ENCODE results near the gene PDE11A. TPM values are rescaled to one million over a fixed set of nuclear protein-coding genes. Genes with fewer than 3 reads are reported as not detected.

Gene PDE11A
- total and polyA plus RNA-seq, 2 of the 8 experiments (the other 6 are each of a cell fraction or from before 2014, with no cell fraction given) = 0.19 to 0.23 TPM

- WGBS, 2 experiments (ENCODE audit: extremely low coverage in 1 of 2, insufficient coverage in 1 of 2, insufficient read length in 1 of 2, insufficient replicate concordance in 2 of 2, low coverage in 1 of 2, low lambda C conversion rate in 2 of 2, missing lambda C conversion rate in 1 of 2) = 81% methylated on average over 1 of the region's 1 CpG; no CpG with 5 or more reads in 1 of the 2 experiments
- CTCF ChIA-PET (ENCODE audit: partially characterized antibody) = interaction anchor here (1.1 to 1.2 kb wide), 3 partner anchors 14 to 290 kb away, joined by 3 read pairs; no protein-coding TSS in a partner anchor
- peaks cover 0 to 1% (median 0%) of the 10 kb centered on the region in 4 experiments; a peak in 1 of 7 replicates for H3K27me3 ChIP-seq (replicated peaks in 1 of 4; ENCODE audit: control insufficient read depth in 3 of 4, extremely low read depth in 1 of 4, insufficient read depth in 3 of 4, low read length in 3 of 4)
Measured at GRCh38 chr2:178117725-178118124, 45.1 kb upstream of the PDE11A start.

More at GRCh38 chr2:178117725-178118124, 45.1 kb upstream of the PDE11A start:
- Histone ChIP-seq H4K5ac (ENCODE audit: insufficient read length, low read depth, low read length) (no peak overlapping the region), H2AK5ac (ENCODE audit: low read depth, low read length) (no peak overlapping the region), H3K36me3 (ENCODE audit: control insufficient read depth in 2 of 4, insufficient read depth in 4 of 4, low read length in 3 of 4) (no peaks in the 10 kb centered on the region), H2BK120ac (replicated peaks; ENCODE audit: low read depth, low read length) (no peak overlapping the region), H3K23ac (ENCODE audit: insufficient read length) (no peak overlapping the region), H3K14ac (ENCODE audit: insufficient read length) (no peak overlapping the region), H3K9me3 (ENCODE audit: insufficient read depth in 2 of 2, low read depth in 1 of 2, low read length in 1 of 2) (no peaks in the 10 kb centered on the region), H3K27ac (ENCODE audit: low read depth, low read length) (no peak overlapping the region), H3K4ac (replicated peaks; ENCODE audit: insufficient read length, low read depth, low read length) (no peak overlapping the region), H4K8ac (ENCODE audit: extremely low read depth, insufficient read depth, low read length) (no peak overlapping the region), H2AFZ (ENCODE audit: low read length) (no peak overlapping the region), H3K79me1 (ENCODE audit: low read depth, low read length) (no peaks in the 10 kb centered on the region), H4K20me1 (replicated peaks in 1 of 2; ENCODE audit: control insufficient read depth in 1 of 2, insufficient read depth in 2 of 2, low read length in 2 of 2) (no peaks in the 10 kb centered on the region), H2BK12ac (ENCODE audit: low read depth, low read length) (no peak overlapping the region), H2BK15ac (ENCODE audit: low read length) (no peak overlapping the region), H3K23me2 (ENCODE audit: low read depth, low read length) (peaks cover 3% of the 10 kb centered on the region; the same call in 1 of the 2 replicates), H2BK5ac (ENCODE audit: low read depth, low read length) (no peak overlapping the region), H3K4me1 (replicated peaks in 1 of 4; ENCODE audit: control insufficient read depth in 3 of 4, insufficient read depth in 4 of 4, low read length in 3 of 4) (peaks cover 0 to 4% (median 0%) of the 10 kb centered on the region in 4 experiments; a peak in 1 of 7 replicates), H3K18ac (ENCODE audit: extremely low read depth, low read length) (no peak overlapping the region), H3K4me2 (ENCODE audit: insufficient read depth in 1 of 2, low read depth in 2 of 2, low read length in 2 of 2) (no peak overlapping the region), H2BK20ac (ENCODE audit: low read length) (no peak overlapping the region), H3K56ac (replicated peaks; ENCODE audit: insufficient read length, low read depth, low read length) (no peak overlapping the region), H4K91ac (replicated peaks; ENCODE audit: insufficient read length, low read length) (no peak overlapping the region), H3K79me2 (ENCODE audit: control insufficient read depth in 1 of 2, insufficient read depth in 2 of 2, low read length in 2 of 2) (peaks cover 0 to 3% of the 10 kb centered on the region in 2 experiments; a peak in 1 of 4 replicates), H3K4me3 (ENCODE audit: extremely low read depth in 1 of 4, insufficient read depth in 2 of 4, low read depth in 3 of 4, low read length in 4 of 4) (no peak overlapping the region), H3K9ac (replicated peaks in 1 of 4; ENCODE audit: extremely low read depth in 1 of 4, low read depth in 3 of 4, low read length in 3 of 4) (no peak overlapping the region)
- TF ChIP-seq PHF8 (conservative IDR thresholded peaks at IDR 0.05; ENCODE audit: low read depth, low read length) = no peak
- TF ChIP-seq KDM4A (IDR thresholded peaks at IDR 0.05; ENCODE audit: low read depth, low read length, severe bottlenecking) = no peak
- no peak for TF ChIP-seq KDM1A (IDR thresholded peaks at IDR 0.05; ENCODE audit: borderline replicate concordance, low read length)
- no peak for TF ChIP-seq BACH1 (IDR thresholded peaks at IDR 0.05; ENCODE audit: low read length)
- no peak for TF ChIP-seq EZH2 (IDR thresholded peaks at IDR 0.05; ENCODE audit: low read depth, low read length, severe bottlenecking)
- FAIRE-seq (no peak), DNase-seq (ENCODE audit: low read depth in 1 of 2, low spot score in 2 of 2) (no peak)
- POLR2A ChIA-PET (ENCODE audit: partially characterized antibody) = no interaction called here

All from H1 (cell line).